ENCODE data around the gene IL3RA. TPM values are rescaled to one million over a fixed set of nuclear protein-coding genes. Genes with fewer than 3 reads are reported as not detected.

The IL3RA gene
- total and polyA plus RNA-seq, 4 donors: 0.33 to 1.7 (median 1.0) TPM

DNA sequence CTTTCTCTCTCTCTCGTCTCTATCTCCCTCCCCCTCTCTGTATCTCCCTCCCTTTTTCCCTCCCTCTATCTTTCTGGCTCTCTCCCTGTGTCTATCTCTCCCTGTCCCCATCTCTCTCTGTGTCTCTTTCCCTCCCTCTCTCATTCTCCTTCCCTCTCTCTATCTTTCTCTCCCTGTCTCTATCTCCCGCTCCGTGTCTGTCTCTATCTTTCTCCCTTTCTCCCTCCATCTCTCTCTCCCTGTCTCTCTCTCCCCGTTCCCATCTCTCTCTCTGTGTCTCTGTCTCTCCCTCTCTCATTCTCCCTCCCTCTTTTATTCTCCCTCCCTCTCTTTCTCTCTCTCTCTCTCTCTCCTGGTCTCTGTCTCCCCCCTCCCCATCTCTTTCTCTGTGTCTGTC lies 22.9 kb downstream of the IL3RA start:
- no peak overlapping the region for H3K9ac ChIP-seq (ENCODE audit: low read depth in 1 of 2, low read length in 2 of 2)
- WGBS: 94% methylated on average over 4 of the region's 4 CpGs
- H3K27ac ChIP-seq (ENCODE audit: low read depth in 1 of 2, low read length in 2 of 2): no peak overlapping the region
- H3K4me1 ChIP-seq (ENCODE audit: control insufficient read depth in 4 of 4, insufficient read depth in 4 of 4, low read length in 3 of 4): no peaks in the 10 kb centered on the region
- no peaks in the 10 kb centered on the region for H3K27me3 ChIP-seq (ENCODE audit: control insufficient read depth in 4 of 4, insufficient read depth in 4 of 4, low read length in 3 of 4)
- H3K9me3 ChIP-seq (ENCODE audit: control insufficient read depth in 4 of 4, low read length in 3 of 4): peaks cover 0 to 3% (median 2%) of the 10 kb centered on the region in 4 donors
- no peak for DNase-seq (ENCODE audit: low spot score)
- peaks cover 0 to 13% (median 7%) of the 10 kb centered on the region in 4 donors for H3K36me3 ChIP-seq (ENCODE audit: control insufficient read depth in 4 of 4, insufficient read depth in 3 of 4, low read depth in 1 of 4, low read length in 3 of 4)
- TF ChIP-seq, protein P1, sequence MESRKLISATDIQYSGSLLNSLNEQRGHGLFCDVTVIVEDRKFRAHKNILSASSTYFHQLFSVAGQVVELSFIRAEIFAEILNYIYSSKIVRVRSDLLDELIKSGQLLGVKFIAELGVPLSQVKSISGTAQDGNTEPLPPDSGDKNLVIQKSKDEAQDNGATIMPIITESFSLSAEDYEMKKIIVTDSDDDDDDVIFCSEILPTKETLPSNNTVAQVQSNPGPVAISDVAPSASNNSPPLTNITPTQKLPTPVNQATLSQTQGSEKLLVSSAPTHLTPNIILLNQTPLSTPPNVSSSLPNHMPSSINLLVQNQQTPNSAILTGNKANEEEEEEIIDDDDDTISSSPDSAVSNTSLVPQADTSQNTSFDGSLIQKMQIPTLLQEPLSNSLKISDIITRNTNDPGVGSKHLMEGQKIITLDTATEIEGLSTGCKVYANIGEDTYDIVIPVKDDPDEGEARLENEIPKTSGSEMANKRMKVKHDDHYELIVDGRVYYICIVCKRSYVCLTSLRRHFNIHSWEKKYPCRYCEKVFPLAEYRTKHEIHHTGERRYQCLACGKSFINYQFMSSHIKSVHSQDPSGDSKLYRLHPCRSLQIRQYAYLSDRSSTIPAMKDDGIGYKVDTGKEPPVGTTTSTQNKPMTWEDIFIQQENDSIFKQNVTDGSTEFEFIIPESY (IDR thresholded peaks at IDR 0.05): no peak
- TF ChIP-seq, protein P2, sequence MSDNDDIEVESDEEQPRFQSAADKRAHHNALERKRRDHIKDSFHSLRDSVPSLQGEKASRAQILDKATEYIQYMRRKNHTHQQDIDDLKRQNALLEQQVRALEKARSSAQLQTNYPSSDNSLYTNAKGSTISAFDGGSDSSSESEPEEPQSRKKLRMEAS (IDR thresholded peaks at IDR 0.05): no peak
- no peak for TF ChIP-seq JUND (IDR thresholded peaks at IDR 0.05)
- no peak for TF ChIP-seq FOXA1 (IDR thresholded peaks at IDR 0.05)
- no peak for TF ChIP-seq GABPA (IDR thresholded peaks at IDR 0.05 in 1 of 2, conservative IDR thresholded peaks at IDR 0.05 in 1 of 2)
- TF ChIP-seq SP1 (IDR thresholded peaks at IDR 0.05): no peak
- no peak overlapping the region for H3K4me3 ChIP-seq (ENCODE audit: low read depth in 1 of 3, low read length in 3 of 3)

- WGBS: 86% methylated on average over 2 of the region's 2 CpGs
- H3K27me3 ChIP-seq (ENCODE audit: control insufficient read depth in 4 of 4, insufficient read depth in 4 of 4, low read length in 3 of 4): no peaks in the 10 kb centered on the region
- DNase-seq (ENCODE audit: low spot score): no peak
- H3K4me3 ChIP-seq (ENCODE audit: low read depth in 1 of 3, low read length in 3 of 3): no peak overlapping the region
- peaks cover 0 to 3% (median 2%) of the 10 kb centered on the region in 4 donors for H3K9me3 ChIP-seq (ENCODE audit: control insufficient read depth in 4 of 4, low read length in 3 of 4)
- H3K36me3 ChIP-seq (ENCODE audit: control insufficient read depth in 4 of 4, insufficient read depth in 3 of 4, low read depth in 1 of 4, low read length in 3 of 4): peaks cover 0 to 13% (median 7%) of the 10 kb centered on the region in 4 donors
- no peaks in the 10 kb centered on the region for H3K4me1 ChIP-seq (ENCODE audit: control insufficient read depth in 4 of 4, insufficient read depth in 4 of 4, low read length in 3 of 4)
- no peak overlapping the region for H3K27ac ChIP-seq (ENCODE audit: low read depth in 1 of 2, low read length in 2 of 2)
- TF ChIP-seq JUND (IDR thresholded peaks at IDR 0.05) (no peak), HNF4G (IDR thresholded peaks at IDR 0.05) (no peak), RAD21 (IDR thresholded peaks at IDR 0.05) (no peak), FOXA1 (IDR thresholded peaks at IDR 0.05) (no peak)
- H3K9ac ChIP-seq (ENCODE audit: low read depth in 1 of 2, low read length in 2 of 2): no peak overlapping the region
These were observed 23.6 kb downstream of the IL3RA start for GRCh38 chrX:1360171-1360570.

GRCh38 chrX:1361275-1361674 lies 24.7 kb downstream of the IL3RA start:
- Histone ChIP-seq H3K27ac (ENCODE audit: low read depth in 1 of 2, low read length in 2 of 2) (no peak overlapping the region), H3K4me3 (ENCODE audit: low read depth in 1 of 3, low read length in 3 of 3) (no peak overlapping the region), H3K9me3 (ENCODE audit: control insufficient read depth in 4 of 4, low read length in 3 of 4) (peaks cover 0 to 3% (median 2%) of the 10 kb centered on the region in 4 donors), H3K27me3 (ENCODE audit: control insufficient read depth in 4 of 4, insufficient read depth in 4 of 4, low read length in 3 of 4) (no peaks in the 10 kb centered on the region), H3K9ac (ENCODE audit: low read depth in 1 of 2, low read length in 2 of 2) (no peak overlapping the region), H3K36me3 (ENCODE audit: control insufficient read depth in 4 of 4, insufficient read depth in 3 of 4, low read depth in 1 of 4, low read length in 3 of 4) (peaks cover 0 to 13% (median 7%) of the 10 kb centered on the region in 4 donors), H3K4me1 (ENCODE audit: control insufficient read depth in 4 of 4, insufficient read depth in 4 of 4, low read length in 3 of 4) (no peaks in the 10 kb centered on the region)
- WGBS: 91% methylated on average over 12 of the region's 12 CpGs
- DNase-seq (ENCODE audit: low spot score): no peak
- TF ChIP-seq GABPA (IDR thresholded peaks at IDR 0.05 in 1 of 2, conservative IDR thresholded peaks at IDR 0.05 in 1 of 2): no peak
- TF ChIP-seq NR2F2 (IDR thresholded peaks at IDR 0.05): no peak
- no peak for TF ChIP-seq FOXA2 (IDR thresholded peaks at IDR 0.05)
- no peak for TF ChIP-seq RXRA (IDR thresholded peaks at IDR 0.05)
- TF ChIP-seq FOXA1 (IDR thresholded peaks at IDR 0.05): no peak
- TF ChIP-seq REST (IDR thresholded peaks at IDR 0.05): no peak
- no peak for TF ChIP-seq YY1 (IDR thresholded peaks at IDR 0.05)
- no peak for TF ChIP-seq ATF3 (IDR thresholded peaks at IDR 0.05)
- TF ChIP-seq, protein P1 (IDR thresholded peaks at IDR 0.05): no peak
- no peak for TF ChIP-seq RAD21 (IDR thresholded peaks at IDR 0.05)
- no peak for TF ChIP-seq JUND (IDR thresholded peaks at IDR 0.05)
- TF ChIP-seq TAF1 (conservative IDR thresholded peaks at IDR 0.05): no peak
